ENCODE measurements around the gene TOGARAM2. TPM values are rescaled to one million over a fixed set of nuclear protein-coding genes. Genes with fewer than 3 reads are reported as not detected.

TOGARAM2 gene
- total RNA-seq, 1 donor from 2014 or later = 0.23 TPM

DNA sequence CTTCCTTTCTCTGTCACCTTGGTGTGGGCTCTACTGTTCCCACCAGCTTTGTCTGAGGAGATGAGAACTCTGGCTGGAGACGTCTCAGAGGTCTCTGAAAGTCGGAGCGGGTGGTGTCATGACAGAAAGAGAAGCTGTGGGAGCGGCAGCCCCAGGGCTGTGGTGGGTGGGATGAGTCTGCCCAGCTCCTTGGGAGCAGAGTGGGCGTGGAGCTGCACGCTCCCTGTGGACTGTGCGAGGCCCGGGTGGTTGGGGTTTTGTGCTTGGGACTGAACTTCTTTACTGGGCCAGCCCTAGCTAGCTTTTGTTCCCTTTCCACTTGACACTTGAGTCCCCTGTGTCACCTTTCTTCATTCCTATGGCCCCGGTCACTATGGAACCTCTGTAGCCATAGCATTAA lies 10.4 kb downstream of the TOGARAM2 start:
- H3K27me3 Mint-ChIP-seq (ENCODE audit: unreplicated experiment) = peaks cover 9% of the 10 kb centered on the region
- no peaks in the 10 kb centered on the region for H3K36me3 Mint-ChIP-seq (ENCODE audit: low read depth, unreplicated experiment)
- H3K4me3 Mint-ChIP-seq (ENCODE audit: unreplicated experiment) = no peak overlapping the region
- peaks cover 2% of the 10 kb centered on the region for H3K4me1 Mint-ChIP-seq (ENCODE audit: unreplicated experiment)
- no peaks in the 10 kb centered on the region for H3K9me3 Mint-ChIP-seq (ENCODE audit: unreplicated experiment)
- no peak for DNase-seq (ENCODE audit: low spot score)
- TF ChIP-seq, protein P1, sequence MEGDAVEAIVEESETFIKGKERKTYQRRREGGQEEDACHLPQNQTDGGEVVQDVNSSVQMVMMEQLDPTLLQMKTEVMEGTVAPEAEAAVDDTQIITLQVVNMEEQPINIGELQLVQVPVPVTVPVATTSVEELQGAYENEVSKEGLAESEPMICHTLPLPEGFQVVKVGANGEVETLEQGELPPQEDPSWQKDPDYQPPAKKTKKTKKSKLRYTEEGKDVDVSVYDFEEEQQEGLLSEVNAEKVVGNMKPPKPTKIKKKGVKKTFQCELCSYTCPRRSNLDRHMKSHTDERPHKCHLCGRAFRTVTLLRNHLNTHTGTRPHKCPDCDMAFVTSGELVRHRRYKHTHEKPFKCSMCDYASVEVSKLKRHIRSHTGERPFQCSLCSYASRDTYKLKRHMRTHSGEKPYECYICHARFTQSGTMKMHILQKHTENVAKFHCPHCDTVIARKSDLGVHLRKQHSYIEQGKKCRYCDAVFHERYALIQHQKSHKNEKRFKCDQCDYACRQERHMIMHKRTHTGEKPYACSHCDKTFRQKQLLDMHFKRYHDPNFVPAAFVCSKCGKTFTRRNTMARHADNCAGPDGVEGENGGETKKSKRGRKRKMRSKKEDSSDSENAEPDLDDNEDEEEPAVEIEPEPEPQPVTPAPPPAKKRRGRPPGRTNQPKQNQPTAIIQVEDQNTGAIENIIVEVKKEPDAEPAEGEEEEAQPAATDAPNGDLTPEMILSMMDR (IDR thresholded peaks at IDR 0.05; ENCODE audit: unreplicated experiment) = no peak
- H3K27ac Mint-ChIP-seq (ENCODE audit: unreplicated experiment) = no peak overlapping the region

DNA sequence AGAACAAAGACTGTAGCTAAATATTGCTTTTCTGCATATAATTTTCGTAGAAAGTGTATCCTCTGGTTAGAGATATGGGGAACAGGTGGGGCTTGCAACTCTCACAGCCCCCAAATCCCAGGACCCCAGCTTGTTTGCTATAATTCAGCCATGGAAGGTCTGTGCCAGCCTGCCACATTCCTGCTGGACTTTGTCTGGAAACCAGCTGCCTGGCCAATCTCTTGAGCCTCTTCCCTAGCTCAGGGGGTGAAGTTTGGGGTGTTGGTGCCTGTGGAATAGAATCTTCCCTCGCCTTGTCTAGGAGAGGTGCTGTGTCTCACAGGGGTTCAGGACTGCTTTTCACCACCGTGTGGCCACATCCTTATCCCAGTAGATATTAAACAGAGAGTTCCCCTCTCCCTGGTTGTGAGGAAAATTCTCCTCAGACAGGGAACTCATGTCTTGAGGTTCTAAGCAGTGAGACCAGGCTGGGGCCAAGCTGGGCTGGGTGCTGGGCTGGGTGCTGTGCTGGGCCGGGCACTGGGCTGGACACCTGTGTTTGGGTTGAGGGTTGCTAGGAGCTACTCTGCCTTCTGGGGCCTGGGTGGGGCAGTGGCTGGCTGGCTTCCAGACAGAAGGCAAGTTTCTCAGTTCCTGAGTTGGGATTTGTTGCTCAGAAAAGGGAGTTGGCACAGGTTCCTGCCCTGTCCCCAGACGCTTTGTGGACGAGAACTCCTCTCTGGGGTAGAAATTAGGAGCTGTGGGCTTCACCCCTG lies 12.3 kb downstream of the TOGARAM2 start:
- Mint-ChIP-seq H3K27me3 (ENCODE audit: unreplicated experiment) (peaks cover 10% of the 10 kb centered on the region), H3K4me1 (ENCODE audit: unreplicated experiment) (no peaks in the 10 kb centered on the region), H3K27ac (ENCODE audit: unreplicated experiment) (no peak overlapping the region), H3K9me3 (ENCODE audit: unreplicated experiment) (no peaks in the 10 kb centered on the region), H3K4me3 (ENCODE audit: unreplicated experiment) (no peak overlapping the region), H3K36me3 (ENCODE audit: low read depth, unreplicated experiment) (no peaks in the 10 kb centered on the region)
- TF ChIP-seq, protein P1 (IDR thresholded peaks at IDR 0.05; ENCODE audit: unreplicated experiment) = no peak
- DNase-seq (ENCODE audit: low spot score) = no peak

DNA sequence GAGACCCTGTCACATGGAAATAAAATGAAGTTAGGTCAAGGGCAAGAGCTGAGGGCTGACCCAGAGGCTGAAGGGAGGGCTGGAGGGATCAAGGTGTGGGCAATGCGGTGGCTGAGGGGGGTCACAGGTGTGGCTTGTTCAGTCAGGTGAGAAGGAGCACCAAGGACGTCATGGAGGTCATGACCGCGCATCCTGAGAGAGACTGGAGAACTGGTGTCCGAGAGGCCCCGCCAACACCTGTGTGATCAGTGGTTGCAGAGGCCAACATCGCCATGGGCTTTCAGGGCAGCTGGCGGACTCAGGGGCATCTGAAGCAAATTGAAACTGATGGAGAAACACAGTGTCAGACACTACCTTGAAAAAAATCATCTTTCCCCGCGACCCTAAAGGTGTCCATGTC lies 13.0 kb downstream of the TOGARAM2 start:
- Mint-ChIP-seq H3K36me3 (ENCODE audit: low read depth, unreplicated experiment) (no peaks in the 10 kb centered on the region), H3K27ac (ENCODE audit: unreplicated experiment) (no peak overlapping the region), H3K9me3 (ENCODE audit: unreplicated experiment) (no peaks in the 10 kb centered on the region), H3K4me1 (ENCODE audit: unreplicated experiment) (no peaks in the 10 kb centered on the region), H3K27me3 (ENCODE audit: unreplicated experiment) (peaks cover 6% of the 10 kb centered on the region), H3K4me3 (ENCODE audit: unreplicated experiment) (no peak overlapping the region)
- TF ChIP-seq, protein P1 (IDR thresholded peaks at IDR 0.05; ENCODE audit: unreplicated experiment) = no peak
- DNase-seq (ENCODE audit: low spot score) = no peak

DNA sequence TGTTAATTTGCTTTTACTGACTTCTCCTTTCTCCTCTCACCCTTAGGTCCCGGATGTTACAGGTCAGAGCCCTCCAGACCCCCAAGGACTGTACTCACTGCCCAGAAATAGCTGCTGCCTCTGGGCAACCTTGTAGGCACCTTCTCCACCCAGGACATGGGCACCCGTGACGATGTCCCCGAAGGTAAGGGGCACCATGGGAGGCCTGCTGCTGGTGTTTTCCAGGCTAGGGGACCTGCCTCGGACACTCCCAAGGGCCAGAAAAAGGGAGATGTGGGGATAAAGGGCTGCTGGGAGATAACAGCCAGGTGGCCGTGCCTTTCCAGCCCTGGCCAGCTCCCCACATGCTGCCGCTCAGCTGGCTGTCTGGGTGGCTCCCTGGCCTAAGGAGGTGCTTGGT lies 13.6 kb downstream of the TOGARAM2 start:
- TF ChIP-seq, protein P1 (IDR thresholded peaks at IDR 0.05; ENCODE audit: unreplicated experiment) = no peak
- H3K27ac Mint-ChIP-seq (ENCODE audit: unreplicated experiment) = no peak overlapping the region
- no peaks in the 10 kb centered on the region for H3K9me3 Mint-ChIP-seq (ENCODE audit: unreplicated experiment)
- H3K36me3 Mint-ChIP-seq (ENCODE audit: low read depth, unreplicated experiment) = no peaks in the 10 kb centered on the region
- H3K27me3 Mint-ChIP-seq (ENCODE audit: unreplicated experiment) = peaks cover 8% of the 10 kb centered on the region
- no peaks in the 10 kb centered on the region for H3K4me1 Mint-ChIP-seq (ENCODE audit: unreplicated experiment)
- no peak overlapping the region for H3K4me3 Mint-ChIP-seq (ENCODE audit: unreplicated experiment)
- DNase-seq (ENCODE audit: low spot score) = no peak
